PC-3 (cell line): Measurements from ENCODE around the gene GABARAP.

Source experiments
- CTCF ChIP-seq: fragments of 300-600 bp; sonication (generic); conservative IDR thresholded peaks from 2 replicates; pipeline ENCODE4 v1.5.1; 2017; ENCODE audit warnings: antibody characterized with exemption, low read depth, mild to moderate bottlenecking, low read length
- EZH2 ChIP-seq: fragments of 300-600 bp; sonication (generic); IDR thresholded peaks from one replicate; pipeline ENCODE4 v1.6.1; 2017; ENCODE audit warnings: antibody characterized with exemption, mild to moderate bottlenecking, low read length; ENCODE audit not compliant: unreplicated experiment
- EZH2phosphoT487 ChIP-seq: fragments of 300-600 bp; sonication (generic); IDR thresholded peaks from 2 replicates; pipeline ENCODE4 v1.6.1; 2018; ENCODE audit warnings: mild to moderate bottlenecking, antibody characterized with exemption, low read length, borderline replicate concordance

- TF ChIP-seq CTCF = no peak
- no peak for TF ChIP-seq EZH2
- TF ChIP-seq EZH2phosphoT487 = no peak
Observed at GRCh38 chr17:7262935-7263800, 20.9 kb upstream of the GABARAP start.
